CMK (cell line): ENCODE results near the gene FOXP4.

Experiments used
- DNase-seq: peaks from one replicate; pipeline ENCODE4 v3.0.0-alpha.2; 2010; ENCODE audit warnings: low read depth

The FOXP4 gene

DNA sequence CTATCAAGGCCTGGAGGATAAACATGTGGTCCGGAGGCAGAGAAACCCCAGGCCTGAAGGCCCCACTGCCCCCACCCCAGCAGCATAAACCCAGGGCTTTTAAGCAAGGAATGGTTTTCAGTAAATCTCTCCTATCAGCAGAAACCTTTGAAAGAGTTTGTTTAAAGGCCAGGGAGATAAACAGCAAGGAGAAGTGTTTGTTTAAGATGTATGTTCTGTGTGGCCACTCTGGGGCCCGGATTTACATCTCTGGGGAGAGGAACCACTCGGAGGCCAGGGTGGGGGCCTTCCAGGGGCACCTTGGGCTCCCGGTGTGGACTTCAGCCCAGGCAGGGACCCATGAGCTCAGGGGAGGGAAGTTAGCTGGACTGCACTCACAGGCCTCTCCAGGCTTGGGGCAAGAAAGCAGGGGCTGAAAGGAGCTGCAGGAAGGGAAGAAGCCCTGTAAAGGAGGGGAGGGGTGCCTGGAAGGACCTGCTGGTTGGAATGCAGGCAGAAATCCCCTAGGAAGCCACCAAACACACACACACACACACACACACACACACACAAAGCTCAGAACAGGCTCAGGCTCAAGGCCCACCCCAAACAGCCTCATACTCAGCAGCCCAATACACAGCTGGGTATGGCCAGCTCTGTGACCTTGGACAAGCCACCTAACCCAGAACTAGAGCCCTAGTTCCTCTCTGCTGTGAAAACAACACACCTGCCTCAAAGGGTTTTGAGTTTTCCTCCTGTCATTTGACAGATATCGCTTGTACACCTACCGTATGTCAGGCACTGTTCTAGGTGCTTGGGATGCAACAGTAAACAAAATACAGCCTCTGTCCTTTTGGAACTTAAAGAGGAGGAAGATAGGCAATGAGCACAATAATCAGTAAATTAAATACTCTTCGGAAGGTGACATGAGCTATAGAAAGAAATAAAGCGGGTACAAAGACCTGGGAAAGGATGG, 26.2 kb upstream of the FOXP4 start:
- DNase-seq = no peak

DNA sequence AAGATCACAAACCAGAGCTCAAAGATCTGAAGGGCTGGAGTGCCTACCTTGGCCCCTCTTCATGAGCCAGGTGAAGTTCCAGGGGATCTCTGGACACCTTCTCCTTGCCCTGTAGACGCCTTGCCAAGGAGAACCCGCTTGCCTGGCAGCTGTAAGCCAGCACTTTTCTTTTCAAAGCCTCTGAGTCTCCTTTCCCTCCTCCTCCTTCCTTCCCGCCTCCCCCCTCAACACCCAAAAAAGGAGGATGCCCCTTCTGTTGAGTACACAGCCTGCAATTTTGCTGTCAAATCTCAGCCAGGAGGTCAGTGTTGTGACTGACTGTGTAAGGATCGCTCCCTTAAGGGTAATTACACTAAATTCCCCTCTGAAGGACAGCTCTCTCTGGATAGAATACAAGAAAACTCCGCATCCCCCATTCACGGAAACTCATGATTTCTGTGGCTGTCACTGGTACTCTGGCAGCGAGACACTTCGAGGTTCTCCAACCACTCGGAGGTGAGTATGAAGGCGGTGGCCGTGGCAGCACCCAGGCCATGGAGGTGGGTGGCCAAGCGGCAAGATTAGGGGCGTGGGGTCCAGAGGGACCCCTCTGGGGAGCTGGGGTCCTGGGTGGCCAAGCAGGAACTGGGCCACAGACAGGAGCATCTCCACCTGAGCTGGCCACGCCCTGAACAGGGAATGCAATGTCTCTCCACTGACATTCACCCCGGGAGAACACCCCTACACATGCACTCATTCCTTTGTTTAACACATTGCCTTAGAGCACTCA, 23.2 kb upstream of the FOXP4 start:
- no peak for DNase-seq

DNA sequence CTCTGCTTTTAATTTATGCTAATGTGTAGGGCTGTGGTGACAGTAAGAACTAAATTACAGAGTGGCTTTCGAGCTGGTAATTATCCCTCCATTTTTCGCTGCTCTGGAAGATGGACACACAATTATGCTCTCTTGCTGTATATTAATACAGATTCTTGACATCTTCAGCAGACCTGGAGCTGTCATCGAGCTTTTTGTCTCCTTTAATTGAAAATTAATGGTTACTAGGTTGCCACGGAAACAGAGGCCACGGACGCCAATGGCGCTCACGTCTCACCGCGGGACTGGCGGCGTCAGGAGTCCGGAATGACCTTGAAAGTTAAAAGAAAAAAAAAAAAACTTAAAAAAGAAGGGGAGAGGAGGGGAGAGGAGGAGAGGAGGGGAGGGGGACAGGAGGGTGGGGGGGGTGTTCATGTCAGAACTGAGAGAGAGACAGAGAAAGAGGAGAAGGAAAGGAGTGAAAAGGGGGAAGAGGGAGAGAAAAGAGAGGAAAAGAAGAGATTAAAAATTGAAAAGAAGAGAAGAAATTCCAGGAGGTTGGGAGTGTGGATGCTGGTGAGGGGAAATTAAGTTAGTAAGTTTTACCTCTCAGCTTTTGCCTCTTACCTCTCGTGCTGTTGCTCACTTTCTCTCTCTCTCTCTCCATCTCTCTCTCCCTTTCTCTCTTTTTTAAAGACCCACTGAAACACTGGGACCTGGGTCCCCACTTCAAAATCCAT, 22.1 kb upstream of the FOXP4 start:
- no peak for DNase-seq

DNA sequence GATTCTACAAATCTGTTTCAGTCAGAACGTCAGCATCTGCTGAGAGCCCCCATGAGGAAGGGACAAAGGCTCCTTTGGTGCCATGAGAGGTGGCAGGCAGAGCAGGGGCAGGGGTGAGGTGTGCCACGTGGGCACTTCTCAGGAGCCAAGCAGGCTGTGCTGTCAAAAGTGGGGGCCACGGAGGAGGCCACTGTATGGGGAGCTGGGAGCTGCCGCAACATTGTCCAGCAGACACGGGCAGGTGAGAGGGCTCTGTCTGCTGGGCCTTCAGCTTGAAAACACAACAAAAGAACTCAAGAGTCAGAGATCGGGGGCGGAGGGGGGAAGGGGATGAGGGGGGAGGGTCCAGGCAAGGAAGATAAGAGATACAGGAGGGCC, 21.6 kb upstream of the FOXP4 start:
- no peak for DNase-seq

DNA sequence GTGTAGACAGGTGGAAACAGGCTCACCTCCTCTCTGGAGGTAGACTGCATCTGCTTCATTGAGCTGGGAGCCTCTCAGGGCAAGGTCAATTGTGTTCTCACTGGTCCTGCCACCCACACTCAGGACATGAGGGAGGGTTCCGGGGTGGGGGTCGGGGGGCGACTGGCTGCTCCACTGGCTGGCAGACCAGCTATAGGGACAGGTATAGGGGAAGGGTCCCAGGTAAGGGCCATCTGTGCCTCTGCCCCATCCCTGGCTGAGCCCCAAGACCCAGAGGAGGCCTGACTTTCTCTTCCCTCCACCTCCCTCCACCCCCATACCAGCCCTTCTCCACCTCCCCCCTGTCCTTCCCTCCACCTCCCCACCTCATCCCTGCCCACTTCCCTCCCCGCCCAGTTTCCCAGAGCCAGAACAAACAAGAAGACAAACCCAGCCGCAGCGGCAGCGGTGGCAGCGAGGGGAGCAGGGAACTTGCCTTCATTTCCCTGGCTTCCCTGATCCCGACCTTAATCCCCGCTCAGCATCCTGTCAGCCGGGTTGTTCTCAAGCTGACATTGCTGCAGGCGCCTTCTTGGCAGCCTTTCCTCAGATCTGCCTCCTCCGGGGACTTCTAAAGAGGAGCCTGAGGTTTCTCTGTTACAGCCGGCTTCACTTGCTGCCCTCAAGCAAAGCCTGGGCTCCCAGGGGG, 18.3 kb upstream of the FOXP4 start:
- DNase-seq = no peak

DNA sequence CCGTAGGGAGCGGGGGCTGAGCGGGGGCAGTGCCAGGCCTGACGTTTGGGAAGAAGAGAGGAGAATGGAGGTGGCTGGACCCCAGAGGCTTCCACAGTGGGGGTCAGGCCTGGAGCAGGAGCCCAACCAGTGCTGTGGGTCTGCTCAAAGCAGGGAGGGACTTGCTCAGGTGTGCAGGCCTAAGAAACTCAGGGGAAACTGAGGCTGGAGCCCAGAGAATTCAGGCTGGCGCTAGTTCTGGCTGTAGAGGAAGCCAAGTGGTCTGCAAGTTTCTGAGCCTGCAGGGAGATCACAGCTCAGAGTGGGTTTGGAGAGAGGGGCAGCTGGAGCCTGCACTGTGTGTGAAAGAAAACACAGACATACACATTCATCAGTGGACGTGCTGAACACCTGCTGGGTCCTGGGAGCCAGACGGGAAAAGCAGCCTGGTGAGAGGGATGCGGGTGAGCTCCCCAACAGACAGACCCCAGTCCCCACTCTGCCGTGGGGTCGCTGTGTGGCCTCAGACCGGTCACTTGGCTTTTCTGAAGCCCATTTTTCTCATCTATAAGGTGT, 17.7 kb upstream of the FOXP4 start:
- DNase-seq = no peak

DNA sequence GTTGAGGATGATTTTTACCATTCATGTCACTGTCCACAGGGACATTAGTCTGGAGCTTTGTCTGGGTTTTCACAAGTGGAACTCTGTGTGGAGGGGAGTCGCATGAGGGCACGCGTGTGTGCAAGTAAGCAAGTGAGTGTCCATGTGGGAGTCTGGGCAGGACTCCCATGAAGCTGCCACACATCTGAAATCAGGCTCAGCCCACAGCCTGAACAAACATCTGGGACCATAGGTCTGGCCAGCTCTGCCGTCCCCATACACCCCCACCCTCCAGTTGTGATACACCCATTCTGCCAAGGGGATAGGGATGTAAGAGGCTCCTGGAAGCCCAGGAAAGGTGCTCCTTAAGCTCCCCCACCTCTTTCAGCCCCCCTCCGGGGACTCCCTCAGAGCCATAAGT, 17.1 kb upstream of the FOXP4 start:
- DNase-seq = no peak

DNA sequence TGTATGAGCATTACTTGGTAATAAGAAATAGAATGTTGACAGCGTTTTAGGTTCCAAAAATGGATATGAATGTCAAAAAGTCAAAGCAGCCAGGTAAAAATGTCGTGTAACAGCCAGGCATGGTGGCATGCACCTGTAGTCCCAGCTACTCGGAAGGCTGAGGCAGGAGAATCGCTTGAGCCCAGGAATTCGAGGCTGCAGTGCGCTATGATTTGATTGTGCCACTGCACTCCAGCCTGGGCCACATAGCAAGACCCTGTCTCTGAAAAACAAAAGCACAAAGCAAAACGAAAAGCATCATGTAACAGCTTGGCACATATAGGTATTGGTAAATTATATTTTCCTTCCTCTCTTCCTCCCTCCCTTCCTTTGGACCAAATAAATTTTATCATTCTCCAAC, 16.2 kb upstream of the FOXP4 start:
- no peak for DNase-seq

DNA sequence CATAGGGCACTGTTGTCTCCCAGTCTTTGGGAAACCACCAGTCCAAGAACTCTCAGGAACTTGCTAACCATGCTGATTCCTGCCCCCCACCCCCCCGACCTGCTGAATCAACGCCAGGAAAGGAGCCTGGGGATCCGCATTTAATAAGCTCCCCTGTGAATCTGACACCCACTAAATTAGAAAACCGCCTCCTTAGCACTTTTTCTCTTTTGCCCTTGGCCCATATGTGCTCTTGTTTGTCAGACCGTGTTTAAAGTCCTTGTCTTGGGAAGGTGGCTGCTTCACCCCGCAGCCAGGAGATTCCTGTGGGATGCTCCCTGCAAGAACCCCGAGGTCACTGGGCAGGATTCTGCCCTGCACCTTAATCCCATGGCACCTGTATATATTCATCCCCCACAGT, 15.7 kb upstream of the FOXP4 start:
- no peak for DNase-seq

DNA sequence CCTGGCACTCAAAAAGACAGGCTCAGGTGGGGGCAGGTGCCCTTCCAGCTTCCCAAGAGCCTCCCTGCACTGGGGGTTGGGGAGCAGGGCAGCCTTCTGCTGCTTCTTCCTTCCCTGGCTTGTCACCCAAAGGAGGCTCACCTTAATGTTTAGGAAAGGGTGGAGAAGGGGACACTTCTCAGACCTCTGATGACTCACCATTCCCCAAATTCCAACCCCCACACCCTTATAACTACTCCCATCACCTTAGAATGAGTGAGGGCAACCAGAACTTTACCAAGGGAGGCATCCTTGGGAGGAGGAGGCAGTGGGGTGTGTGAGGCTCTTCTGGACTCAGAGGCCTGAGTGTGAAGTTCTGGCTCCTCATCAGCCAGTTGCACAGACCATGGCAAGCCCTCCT, 15.2 kb upstream of the FOXP4 start:
- DNase-seq = no peak

DNA sequence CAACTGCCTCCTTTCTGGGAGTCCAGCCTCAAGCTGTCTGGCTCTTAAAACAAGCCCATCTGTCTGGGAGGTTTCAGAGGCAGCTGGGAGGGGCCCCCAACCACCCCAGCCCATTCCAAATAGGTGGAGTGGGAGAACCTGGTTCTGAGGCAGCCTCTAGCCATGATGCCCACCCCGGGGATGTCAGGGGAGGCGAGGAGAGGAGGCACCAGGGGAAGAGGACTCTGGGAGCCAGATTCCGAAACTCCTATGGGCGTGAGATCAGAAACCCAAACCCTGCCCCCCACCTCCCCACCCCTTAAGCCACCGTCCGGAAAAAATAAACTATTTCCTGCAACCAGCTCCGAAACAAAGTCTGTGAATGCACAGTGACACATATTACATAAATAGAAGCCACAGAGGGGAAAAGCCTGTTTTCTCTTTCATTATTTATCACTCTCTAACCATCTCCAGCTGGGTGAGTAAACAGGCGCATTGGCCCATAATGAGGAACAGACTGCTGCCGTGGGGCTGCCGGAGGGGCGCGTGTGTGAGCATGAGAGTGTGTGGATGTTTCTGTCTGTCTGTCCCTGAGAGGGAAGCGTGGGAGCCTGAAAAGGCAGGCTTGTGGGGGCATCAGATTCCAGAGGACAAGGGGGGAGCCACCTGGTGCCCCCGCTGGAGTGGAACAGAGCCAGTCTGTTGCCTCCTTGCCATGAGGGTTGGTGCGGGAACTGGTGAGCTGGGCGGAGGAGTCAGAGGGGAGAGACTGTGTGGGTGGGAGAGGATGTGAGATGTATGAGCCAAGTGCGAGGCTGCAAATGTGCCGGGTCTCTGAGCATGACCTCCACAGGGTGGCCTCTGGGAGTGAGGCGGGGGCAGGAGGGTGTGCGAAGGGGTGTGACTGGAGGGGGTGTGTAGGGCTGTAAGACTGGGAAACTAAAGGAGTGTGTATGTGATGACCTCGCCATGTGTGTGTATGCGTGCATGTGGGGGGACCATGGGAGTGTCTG, 14.3 kb upstream of the FOXP4 start:
- no peak for DNase-seq

DNA sequence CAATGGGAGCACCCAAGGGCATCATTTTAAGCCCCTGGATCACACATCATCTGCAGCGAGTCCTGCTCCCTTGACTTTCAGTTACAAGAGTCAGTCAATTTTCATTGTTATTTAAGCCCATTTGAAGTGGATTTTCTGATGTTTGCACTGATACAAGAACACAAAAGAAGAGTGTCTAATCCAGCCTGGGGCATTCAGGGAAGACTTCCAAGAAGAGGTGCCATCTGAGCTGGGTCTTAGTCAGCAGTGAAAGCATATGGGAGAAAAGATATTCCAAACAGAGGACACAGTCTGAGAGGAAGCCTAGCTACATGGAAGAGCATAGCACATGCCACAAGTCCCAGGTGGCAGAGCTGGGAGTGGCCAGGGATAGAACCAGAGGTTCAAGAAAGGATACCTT, 10.4 kb upstream of the FOXP4 start:
- no peak for DNase-seq

DNA sequence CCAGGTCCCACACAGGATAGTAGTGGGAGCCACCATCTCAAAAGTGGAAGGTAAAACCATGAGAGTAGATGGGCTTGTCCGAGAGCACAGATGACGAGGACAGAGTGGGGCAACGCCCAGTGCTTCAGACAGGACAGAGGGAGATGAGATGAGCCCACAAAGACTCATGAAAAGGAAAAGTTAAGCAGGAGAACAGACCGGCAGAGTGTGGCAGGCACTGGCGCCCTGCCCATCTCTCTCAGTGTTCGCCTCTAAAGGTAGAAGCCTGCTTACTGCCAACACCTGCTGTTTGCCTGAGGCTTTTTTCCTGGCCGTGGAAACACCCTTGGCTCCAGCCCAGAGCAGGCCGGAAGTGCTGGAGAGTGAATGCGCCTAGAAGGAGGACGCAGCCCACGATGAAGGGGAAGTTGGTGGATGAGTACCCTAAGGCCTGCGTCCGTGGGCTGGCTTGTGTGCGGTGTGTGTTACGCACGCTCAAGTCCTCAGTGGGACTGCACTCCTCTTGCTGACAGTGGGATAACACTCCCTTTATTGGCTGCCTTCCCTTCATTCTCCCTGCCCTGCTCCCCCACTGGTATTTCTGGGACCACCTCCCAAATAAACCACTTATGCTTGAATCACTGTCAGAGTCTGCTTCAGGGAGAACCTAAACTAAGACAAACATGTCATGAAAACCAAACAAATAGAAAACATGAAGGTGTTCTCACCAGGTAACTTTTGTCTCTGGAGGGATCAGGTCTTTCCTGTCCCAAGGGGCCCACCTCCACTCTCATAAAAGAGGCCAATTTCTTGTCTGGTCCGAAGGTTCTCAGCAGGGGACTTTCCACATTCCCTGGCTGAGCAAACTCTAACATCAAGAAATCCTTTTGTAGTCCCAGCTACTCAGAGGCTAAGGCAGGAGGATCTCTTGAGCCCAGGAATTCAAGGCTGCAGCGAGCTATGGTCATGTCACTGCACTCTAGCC, 9.1 kb upstream of the FOXP4 start:
- DNase-seq = no peak

DNA sequence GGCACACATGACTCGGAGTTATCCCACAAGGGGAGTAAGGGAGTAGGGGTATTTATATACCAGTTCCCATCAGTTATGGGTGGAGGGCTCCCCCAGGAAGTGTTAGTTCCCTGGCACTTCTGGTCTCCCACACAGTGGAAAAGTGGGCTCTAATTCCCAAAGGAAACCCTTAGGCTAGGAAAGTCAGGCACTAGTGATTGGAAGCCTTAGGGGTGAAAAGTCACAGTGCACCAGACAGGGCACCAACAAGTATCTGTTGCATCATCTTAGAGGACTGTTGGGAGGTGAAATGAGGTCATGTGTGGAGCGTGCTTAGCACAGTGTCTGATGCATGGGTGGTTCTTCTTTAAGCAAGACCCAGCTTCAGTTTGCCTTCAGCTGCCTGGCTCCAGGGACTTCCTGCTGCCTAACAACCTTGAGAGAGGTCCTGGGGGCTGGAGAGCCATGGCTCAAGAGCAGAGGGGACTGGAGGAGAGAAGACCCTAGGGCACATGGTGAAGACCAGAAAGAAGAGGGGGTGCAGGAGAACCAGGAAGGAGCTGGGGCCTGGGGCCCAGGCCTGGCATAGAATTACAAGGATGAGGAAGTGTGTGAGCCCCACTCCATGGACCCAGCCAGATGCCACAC, 7.5 kb upstream of the FOXP4 start:
- DNase-seq = no peak

DNA sequence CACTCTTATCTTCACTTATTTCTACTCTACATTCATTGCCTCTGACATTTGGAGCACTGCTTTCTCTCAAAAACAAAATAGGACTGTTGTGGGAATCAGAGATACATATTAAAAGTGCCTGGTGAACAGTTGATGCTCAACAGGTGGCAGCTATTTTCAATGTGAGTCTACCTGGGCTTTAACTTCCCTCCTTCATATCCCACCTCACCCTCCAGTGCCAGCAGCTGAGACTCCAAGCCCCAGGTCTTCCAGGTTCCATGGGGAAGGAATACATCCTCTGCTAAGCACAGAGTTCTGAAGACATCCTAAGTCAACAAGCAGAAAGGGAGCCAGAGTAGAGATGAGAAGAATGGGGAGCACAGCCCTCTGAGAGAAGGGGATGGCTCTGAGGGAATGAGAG, 7.0 kb upstream of the FOXP4 start:
- no peak for DNase-seq

DNA sequence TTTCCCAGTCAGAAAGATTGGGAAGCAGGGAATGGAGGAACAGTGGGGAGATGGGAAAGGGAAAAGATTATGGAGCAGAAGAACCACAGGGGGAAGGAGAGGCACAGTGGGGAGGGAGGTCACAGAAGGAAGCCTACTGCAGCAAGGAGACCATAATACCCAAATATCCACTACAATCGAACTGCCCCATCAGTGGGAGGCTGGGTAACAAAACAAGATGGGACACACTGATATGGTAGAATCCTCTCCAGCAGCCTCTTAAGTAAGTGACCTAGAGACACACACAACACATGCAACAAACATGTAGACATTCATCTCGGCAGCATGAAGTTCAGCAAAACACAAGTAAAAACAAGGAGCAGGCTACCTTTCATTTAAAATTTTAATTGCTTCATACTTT, 4.8 kb upstream of the FOXP4 start:
- no peak for DNase-seq

DNA sequence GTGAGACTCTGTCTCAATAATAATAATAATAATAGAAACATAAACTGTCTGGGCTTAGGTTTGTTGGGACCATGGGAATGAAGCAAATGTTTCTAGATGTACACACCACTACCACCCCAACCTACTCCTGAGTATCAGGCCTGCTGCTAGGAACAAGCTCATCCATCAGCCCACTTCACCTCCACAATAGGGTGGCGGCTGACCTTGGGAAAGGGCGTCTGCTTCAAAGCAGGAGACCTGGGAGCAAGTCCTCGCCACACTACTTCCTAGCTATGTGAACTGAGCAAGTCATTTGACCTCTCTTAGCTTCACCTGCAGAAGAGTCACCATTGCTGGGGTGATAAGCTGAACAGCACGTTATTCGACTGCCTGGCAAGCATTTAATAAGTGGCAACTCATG, 3.1 kb upstream of the FOXP4 start:
- DNase-seq = no peak

DNA sequence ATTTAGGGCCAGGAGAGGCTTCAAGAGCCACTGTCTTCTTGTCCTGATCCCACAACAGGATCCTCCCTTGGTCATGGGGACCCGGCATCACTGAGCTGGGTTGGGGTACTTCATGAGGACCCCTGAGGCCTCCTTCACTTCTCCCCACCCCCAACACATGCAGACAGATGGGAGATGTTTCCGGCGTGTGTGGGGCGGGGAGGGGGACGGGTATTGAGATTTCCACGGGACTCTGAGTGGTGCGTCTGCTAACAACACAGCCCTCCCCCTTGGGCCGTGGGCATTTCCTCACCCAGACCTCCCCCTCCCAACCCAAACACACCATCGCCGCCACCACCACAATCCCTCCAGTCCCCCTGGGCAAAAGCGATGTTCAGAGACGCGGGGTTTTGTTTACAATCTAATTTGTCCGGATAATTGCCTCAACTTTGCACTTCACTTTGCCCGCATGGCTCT, 906 bp upstream of the FOXP4 start:
- no peak for DNase-seq

DNA sequence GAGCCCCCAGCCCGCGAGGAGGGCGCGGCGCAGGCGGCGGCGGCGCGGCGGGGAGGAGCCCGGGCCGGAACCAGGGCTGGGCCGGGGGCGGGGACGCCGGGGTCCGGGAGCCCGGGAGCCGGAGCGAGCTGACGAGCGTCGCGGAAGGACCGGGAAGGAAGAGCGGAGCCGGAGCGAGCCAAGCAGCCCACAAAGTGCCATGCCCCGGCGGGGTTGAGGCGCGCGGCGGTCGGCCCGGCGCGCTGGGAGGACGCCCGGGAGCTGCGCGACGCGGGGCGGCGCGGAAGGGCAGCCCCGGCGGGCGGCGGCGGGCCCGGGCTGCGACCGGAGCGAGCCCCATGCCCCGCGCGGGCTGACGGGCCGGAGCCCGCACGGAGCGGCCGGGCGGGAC, 289 bp downstream of the FOXP4 start:
- no peak for DNase-seq
